Activated CD4-positive, alpha-beta T cell treated with anti-CD3 and anti-CD28 coated beads, Interleukin-2, amount 50 U/mL, for 4 hours (primary cell): ENCODE measurements around the gene KRTAP10-9.
"Not testable (repeated sequence)": the region's sequence is repeated elsewhere in the genome, so short reads cannot be mapped to it uniquely, and the experiment has no call there.

Experiments used
- DNase-seq, 2 experiments: peaks; one replicate each; pipeline ENCODE4 v3.0.0-alpha.2; 2020

KRTAP10-9 gene

GRCh38 chr21:44596068-44596725 is 30.7 kb upstream of the KRTAP10-9 start:
- no peak for DNase-seq

- no peak for DNase-seq
These were observed 28.8 kb upstream of the KRTAP10-9 start for GRCh38 chr21:44598061-44598460.

- DNase-seq, result no peak
These were observed 27.4 kb upstream of the KRTAP10-9 start for GRCh38 chr21:44599264-44600029.

- not testable (repeated sequence) for DNase-seq
These were observed 26.5 kb upstream of the KRTAP10-9 start, which contains the start of gene KRTAP10-7 for GRCh38 chr21:44600118-44600978. KRTAP10-7 (plus strand) TSS chr21:44600597; CDS start chr21:44600622, 25 bp downstream.

- not testable (repeated sequence) for DNase-seq
These were observed 25.8 kb upstream of the KRTAP10-9 start for GRCh38 chr21:44601091-44601490.

- DNase-seq, result no peak
These were observed 25.1 kb upstream of the KRTAP10-9 start for GRCh38 chr21:44601596-44602462.

- no peak for DNase-seq
These were observed 24.4 kb upstream of the KRTAP10-9 start for GRCh38 chr21:44602463-44602850.

- no peak for DNase-seq
These were observed 23.6 kb upstream of the KRTAP10-9 start for GRCh38 chr21:44603109-44603875.

GRCh38 chr21:44603911-44604310 is 23.0 kb upstream of the KRTAP10-9 start:
- DNase-seq, result no peak

GRCh38 chr21:44606495-44606894 is 20.4 kb upstream of the KRTAP10-9 start:
- DNase-seq, result no peak

GRCh38 chr21:44609193-44609592 is 17.7 kb upstream of the KRTAP10-9 start:
- DNase-seq, result no peak

- DNase-seq, result not testable (repeated sequence)
These were observed 16.6 kb upstream of the KRTAP10-9 start for GRCh38 chr21:44610157-44610843.

GRCh38 chr21:44611551-44611950 is 15.3 kb upstream of the KRTAP10-9 start:
- no peak for DNase-seq

- DNase-seq, result no peak
These were observed 14.8 kb upstream of the KRTAP10-9 start, which contains the start of gene KRTAP10-8 for GRCh38 chr21:44612029-44612486. KRTAP10-8 (plus strand) TSS chr21:44612079; CDS start chr21:44612101, 22 bp downstream.

GRCh38 chr21:44612669-44613229 is 14.1 kb upstream of the KRTAP10-9 start:
- DNase-seq, result no peak

- no peak for DNase-seq
These were observed 13.3 kb upstream of the KRTAP10-9 start for GRCh38 chr21:44613386-44614155.

- DNase-seq, result no peak
These were observed 12.7 kb upstream of the KRTAP10-9 start for GRCh38 chr21:44614161-44614631.

GRCh38 chr21:44614961-44615391 is 11.9 kb upstream of the KRTAP10-9 start:
- no peak for DNase-seq

GRCh38 chr21:44615466-44615865 is 11.4 kb upstream of the KRTAP10-9 start:
- DNase-seq, result no peak
